Naive thymus-derived CD8-positive, alpha-beta T cell (primary cell): ENCODE measurements around the gene ETDB. TPM values are rescaled to one million over a fixed set of nuclear protein-coding genes. Genes with fewer than 3 reads are reported as not detected.

Source experiments
- ATAC-seq, 2 donors: fragments of 150-1000 bp; cut with Tn5 transposase in 1 of 2; sonication (Bioruptor Pico), chemical (Tn5 transposase) in 1 of 2; 1 replicate in 1 of 2; 2 replicates in 1 of 2; pipeline ENCODE4 v1.10.0; 2021; ENCODE audit warnings: mild to moderate bottlenecking in 2 of 2, moderate library complexity in 2 of 2
- POLR2A ChIA-PET: fragments of 350-600 bp; sonication (Branson Sonifier 250); formaldehyde crosslinking; loops from one replicate; lab custom pipeline; 2021; ENCODE audit warnings: antibody characterized with exemption; lab: Charles Lee
- DNase-seq, 10 donors: peaks; one replicate each; pipeline versions ENCODE4 v3.0.0 to v3.0.0-alpha.2; 2020 to 2022
- H3K27ac Mint-ChIP-seq, 10 donors: one replicate each; pipeline ENCODE4 v1.8.0; 2020 to 2022; ENCODE audit warnings: mild to moderate bottlenecking in 10 of 10, mixed read lengths in 10 of 10, moderate library complexity in 4 of 10, inconsistent platforms in 1 of 10
- H3K27me3 Mint-ChIP-seq, 5 donors: one replicate each; pipeline ENCODE4 v1.8.0; 2021 to 2022; ENCODE audit warnings: mixed read lengths in 5 of 5
- H3K36me3 Mint-ChIP-seq, 3 donors: one replicate each; pipeline ENCODE4 v1.8.0; 2020 to 2022; ENCODE audit warnings: mixed read lengths in 3 of 3, mild to moderate bottlenecking in 2 of 3, inconsistent platforms in 1 of 3
- H3K4me1 Mint-ChIP-seq, 4 donors: one replicate each; pipeline ENCODE4 v1.8.0; 2021 to 2022; ENCODE audit warnings: mixed read lengths in 4 of 4
- H3K4me3 Mint-ChIP-seq, 10 donors: one replicate each; pipeline ENCODE4 v1.8.0; 2020 to 2022; ENCODE audit warnings: mild to moderate bottlenecking in 10 of 10, mixed read lengths in 10 of 10, moderate library complexity in 6 of 10, inconsistent platforms in 1 of 10
- H3K9me3 Mint-ChIP-seq, 9 donors: one replicate each; pipeline ENCODE4 v1.8.0; 2020 to 2022; ENCODE audit warnings: mixed read lengths in 9 of 9, mild to moderate bottlenecking in 3 of 9, inconsistent platforms in 1 of 9, moderate library complexity in 1 of 9
- polyA plus RNA-seq, 3 donors: library from polyadenylated mRNA; unstranded; fragments of 300-500 nt; fragmentation: Illumina TruSeq; gene quantifications; one replicate each; pipeline ENCODE4 v1.2.3, GENCODE V29; 2021
- total RNA-seq, 8 experiments: library from RNA in 2 of 8; stranded (reverse) in 2 of 8; gene quantifications; one replicate each; pipeline ENCODE4 v1.2.3 and lab custom pipeline; 2021 to 2026

ETDB gene
- total and polyA plus RNA-seq, 5 experiments from 2014 or later, result not detected

DNA sequence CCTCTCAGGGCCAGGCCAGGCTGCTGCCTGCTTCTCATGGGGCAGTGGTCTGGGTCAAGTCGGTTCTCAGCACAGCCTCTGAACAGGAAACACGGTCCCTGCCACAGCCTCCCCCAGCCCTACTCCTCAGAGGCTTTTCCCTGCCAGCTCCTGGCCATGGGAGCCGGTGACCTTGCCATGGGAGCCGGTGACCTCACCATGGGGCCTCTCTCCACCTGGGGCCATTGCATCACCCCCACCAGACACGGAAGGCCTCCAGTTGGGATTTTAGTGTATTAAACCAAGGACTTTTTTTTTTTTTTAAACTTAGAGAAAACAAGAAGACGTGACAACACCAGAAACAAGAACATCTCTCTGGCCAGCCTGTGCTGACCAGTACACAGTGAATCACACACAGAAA is 25.6 kb downstream of the ETDB start:
- H3K27ac Mint-ChIP-seq, result no peak overlapping the region
- H3K9me3 Mint-ChIP-seq, result peaks cover 0 to 2% (median 0%) of the 10 kb centered on the region in 9 donors
- peaks cover 0 to 12% (median 5%) of the 10 kb centered on the region in 4 donors for H3K4me1 Mint-ChIP-seq
- POLR2A ChIA-PET, result no interaction called here
- H3K36me3 Mint-ChIP-seq, result no peaks in the 10 kb centered on the region
- H3K27me3 Mint-ChIP-seq, result peaks cover 0 to 2% (median 0%) of the 10 kb centered on the region in 5 donors
- DNase-seq (no peak), ATAC-seq (no peak)
- H3K4me3 Mint-ChIP-seq, result peak overlapping the region in 1 of 10 donors; percentile 38

DNA sequence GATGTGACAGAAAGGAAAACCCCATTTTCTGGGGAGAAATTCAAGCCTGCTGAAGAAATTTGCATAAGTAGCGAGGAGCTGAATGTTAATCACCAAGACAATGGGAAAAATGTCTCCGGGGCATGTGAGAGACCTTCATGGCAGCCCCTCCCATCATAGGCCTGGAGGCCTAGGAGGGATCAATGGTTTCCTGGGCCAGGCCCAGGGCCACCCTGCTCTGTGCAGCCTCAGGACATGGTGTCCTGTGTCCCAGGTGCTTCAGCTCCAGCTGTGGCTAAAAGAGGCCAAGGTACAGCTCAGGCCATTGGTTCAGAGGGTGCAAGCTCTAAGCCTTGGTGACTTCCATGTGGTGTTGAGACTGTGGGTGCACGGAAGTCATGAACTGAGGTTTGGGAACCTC is 31.2 kb downstream of the ETDB start:
- Mint-ChIP-seq H3K36me3 (no peaks in the 10 kb centered on the region), H3K4me3 (no peak overlapping the region), H3K27me3 (peaks cover 0 to 7% (median 4%) of the 10 kb centered on the region in 5 donors), H3K9me3 (no peaks in the 10 kb centered on the region), H3K4me1 (peaks cover 2 to 6% (median 6%) of the 10 kb centered on the region in 4 donors), H3K27ac (no peak overlapping the region)
- POLR2A ChIA-PET, result no interaction called here
- no peak for DNase-seq
- ATAC-seq, result no peak

DNA sequence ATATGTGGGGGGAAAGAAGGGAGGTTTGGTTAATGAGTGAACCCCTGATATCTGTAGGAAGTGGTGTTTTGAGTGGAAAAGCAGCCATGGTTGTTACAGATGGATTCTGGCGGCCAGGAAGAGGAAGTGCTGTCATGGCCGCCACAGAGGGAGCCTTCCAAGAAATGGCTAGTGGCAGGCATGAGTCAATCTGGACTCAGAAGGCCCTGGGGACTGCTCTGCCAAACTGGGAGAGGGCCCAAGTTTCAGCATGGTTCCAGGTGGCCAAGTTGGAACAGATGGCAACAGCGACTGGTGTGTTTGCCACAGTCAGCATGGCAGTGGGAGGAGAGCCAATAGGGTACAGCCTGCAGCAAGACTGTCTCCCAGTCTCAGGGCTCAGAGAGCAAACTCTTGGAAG is 32.5 kb downstream of the ETDB start:
- ATAC-seq (no peak), DNase-seq (no peak)
- no peaks in the 10 kb centered on the region for H3K36me3 Mint-ChIP-seq
- peaks cover 0 to 7% (median 4%) of the 10 kb centered on the region in 5 donors for H3K27me3 Mint-ChIP-seq
- H3K4me1 Mint-ChIP-seq, result peaks cover 2 to 6% (median 6%) of the 10 kb centered on the region in 4 donors
- H3K9me3 Mint-ChIP-seq, result no peaks in the 10 kb centered on the region
- no peak overlapping the region for H3K27ac Mint-ChIP-seq
- no peak overlapping the region for H3K4me3 Mint-ChIP-seq
- POLR2A ChIA-PET, result no interaction called here

DNA sequence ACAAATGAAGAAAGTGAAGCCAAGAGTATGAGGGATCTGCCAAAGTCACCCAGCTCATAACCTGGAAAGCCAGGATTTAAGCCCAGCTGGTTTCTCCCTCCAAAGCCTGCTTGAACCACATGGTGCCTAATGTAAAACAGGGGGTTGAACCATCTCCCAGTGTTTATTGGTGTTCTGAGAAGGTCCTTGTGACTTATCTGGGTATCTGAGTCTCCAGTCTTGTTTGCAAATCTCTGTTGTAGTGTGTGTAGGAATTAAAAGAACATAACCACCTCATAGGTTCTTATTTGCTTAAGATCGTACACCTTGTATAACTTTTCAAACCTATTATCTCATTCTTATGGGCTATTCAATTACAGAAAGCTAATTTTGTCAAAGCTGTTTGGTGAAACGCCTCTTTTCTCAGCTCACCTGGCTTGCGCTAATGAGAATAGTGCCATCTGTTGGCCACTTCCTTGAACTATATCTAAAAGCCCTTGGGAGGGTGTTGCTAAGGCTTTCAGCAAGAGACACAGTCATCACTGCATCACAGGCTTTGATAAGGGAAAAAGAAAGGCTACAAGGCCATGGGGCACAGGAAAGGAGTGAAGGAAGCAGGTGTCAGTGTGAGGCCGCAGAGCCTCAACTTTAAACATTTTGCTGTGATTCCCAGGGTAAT is 34.0 kb downstream of the ETDB start:
- Mint-ChIP-seq H3K4me3 (no peak overlapping the region), H3K4me1 (peaks cover 2 to 6% (median 6%) of the 10 kb centered on the region in 4 donors), H3K36me3 (no peaks in the 10 kb centered on the region), H3K27ac (peak overlapping the region in 3 of 10 donors; percentile 47 to 71 (median 67)), H3K9me3 (no peaks in the 10 kb centered on the region), H3K27me3 (peaks cover 0 to 6% (median 4%) of the 10 kb centered on the region in 5 donors)
- DNase-seq (peak in 8 of 10 donors; percentile 29 to 71 (median 58)), ATAC-seq (peak; percentile 92 to 98)
- POLR2A ChIA-PET, result no interaction called here

DNA sequence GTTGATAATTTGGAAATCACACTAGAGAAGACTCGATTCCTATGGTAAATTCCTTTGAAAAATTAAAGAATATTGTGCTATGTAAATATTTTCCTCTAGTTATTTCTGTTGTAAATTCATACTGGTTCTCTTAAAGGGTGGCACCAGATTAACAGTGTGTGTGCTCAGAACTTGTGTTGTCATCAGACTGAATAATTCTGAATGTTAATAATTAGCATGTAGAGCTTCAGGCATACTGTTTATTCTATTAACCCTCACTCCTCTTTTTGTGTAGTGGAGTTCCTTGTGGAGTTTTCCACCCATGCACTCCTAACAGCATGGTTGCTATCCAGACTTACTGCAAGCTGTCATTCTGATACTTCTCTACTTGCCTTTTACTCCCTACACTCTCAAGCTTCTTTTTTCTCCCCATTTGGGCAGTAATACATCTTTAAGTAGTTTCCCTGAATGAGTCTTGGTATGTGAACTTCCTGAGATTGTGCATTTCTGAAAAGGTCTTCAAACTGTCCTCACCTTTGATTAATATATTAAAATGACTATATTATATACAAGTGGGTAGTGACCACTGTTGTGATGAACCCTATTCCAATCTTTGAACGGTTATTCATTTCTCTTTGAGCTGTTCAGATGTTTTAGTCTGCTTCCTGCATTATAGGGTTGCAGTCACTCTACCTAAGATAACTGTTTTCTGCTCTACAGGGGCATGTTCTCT is 38.5 kb downstream of the ETDB start:
- no peak overlapping the region for H3K27ac Mint-ChIP-seq
- peaks cover 2 to 6% (median 6%) of the 10 kb centered on the region in 4 donors for H3K4me1 Mint-ChIP-seq
- peaks cover 0 to 6% (median 4%) of the 10 kb centered on the region in 5 donors for H3K27me3 Mint-ChIP-seq
- DNase-seq (no peak), ATAC-seq (no peak)
- no peaks in the 10 kb centered on the region for H3K9me3 Mint-ChIP-seq
- H3K4me3 Mint-ChIP-seq, result no peak overlapping the region
- POLR2A ChIA-PET, result no interaction called here
- no peaks in the 10 kb centered on the region for H3K36me3 Mint-ChIP-seq

Other genes with a start within 250 kb of the ETDB start
- 10 to 100 TPM; 10.2 to 11.5 TPM for gene MOSPD1, start 205.3 kb downstream of the ETDB start, total RNA-seq
- gene MOSPD1, start 205.3 kb downstream of the ETDB start, polyA plus RNA-seq, result 10 to 100 TPM; 15.1 to 20.3 (median 16.8) TPM
- not detected for gene SMIM10, start 129.5 kb downstream of the ETDB start, total RNA-seq
- under 1 TPM in 1 of 3 donors, not detected in 2; 0.14 TPM for gene SMIM10, start 129.5 kb downstream of the ETDB start, polyA plus RNA-seq
- under 1 TPM in 1 of 2 experiments, not detected in 1; 0.18 TPM for gene RTL8B, start 98.0 kb downstream of the ETDB start, total RNA-seq
- under 1 TPM in 2 of 3 donors, not detected in 1; 0.15 to 0.27 TPM for gene RTL8B, start 98.0 kb downstream of the ETDB start, polyA plus RNA-seq
- 10 to 100 TPM; 22.5 to 22.8 TPM for gene RTL8C, start 88.2 kb downstream of the ETDB start, total RNA-seq
- gene RTL8C, start 88.2 kb downstream of the ETDB start, polyA plus RNA-seq, result 10 to 100 TPM; 18.6 to 39.6 (median 33.5) TPM
- 10 to 100 TPM; 14.4 to 17.0 TPM for gene RTL8A, start 68.4 kb downstream of the ETDB start, total RNA-seq
- 10 to 100 TPM; 12.6 to 27.8 (median 16.8) TPM for gene RTL8A, start 68.4 kb downstream of the ETDB start, polyA plus RNA-seq
- gene SMIM10L2B, start 21.8 kb downstream of the ETDB start, total RNA-seq, result under 1 TPM; 0.62 to 0.85 TPM
- gene SMIM10L2B, start 21.8 kb downstream of the ETDB start, polyA plus RNA-seq, result under 1 TPM; 0.19 to 0.47 (median 0.25) TPM
- gene CT55, start 50.9 kb upstream of the ETDB start, total RNA-seq, result not detected
- gene CT55, start 50.9 kb upstream of the ETDB start, polyA plus RNA-seq, result not detected
- gene ETDA, start 131.5 kb upstream of the ETDB start, total RNA-seq, result not detected
- gene ETDA, start 131.5 kb upstream of the ETDB start, polyA plus RNA-seq, result not detected
- gene ETDC, start 189.0 kb upstream of the ETDB start, total RNA-seq, result not detected
- gene ETDC, start 189.0 kb upstream of the ETDB start, polyA plus RNA-seq, result not detected
- gene ZNF75D, start 223.6 kb upstream of the ETDB start, total RNA-seq, result 10 to 100 TPM; 17.7 to 19.4 TPM
- 10 to 100 TPM in 2 of 3 donors, 1 to 10 TPM in 1; 9.8 to 12.0 (median 10.5) TPM for gene ZNF75D, start 223.6 kb upstream of the ETDB start, polyA plus RNA-seq
- 1 to 10 TPM; 5.3 to 5.5 TPM for gene ZNF449, start 224.3 kb upstream of the ETDB start, total RNA-seq
- 1 to 10 TPM in 2 of 3 donors, under 1 TPM in 1; 0.71 to 2.0 (median 1.2) TPM for gene ZNF449, start 224.3 kb upstream of the ETDB start, polyA plus RNA-seq